HG03457 (cell line): ENCODE measurements around the gene ALKBH1.
"Not testable (repeated sequence)": the region's sequence is repeated elsewhere in the genome, so short reads cannot be mapped to it uniquely, and the experiment has no call there.

Experiments
- ATAC-seq: cut with Tn5 transposase; IDR thresholded peaks from one replicate; pipeline ENCODE4 v1.9.1; 2021; ENCODE audit warnings: moderate number of reproducible peaks; ENCODE audit not compliant: unreplicated experiment

Gene ALKBH1, protein sequence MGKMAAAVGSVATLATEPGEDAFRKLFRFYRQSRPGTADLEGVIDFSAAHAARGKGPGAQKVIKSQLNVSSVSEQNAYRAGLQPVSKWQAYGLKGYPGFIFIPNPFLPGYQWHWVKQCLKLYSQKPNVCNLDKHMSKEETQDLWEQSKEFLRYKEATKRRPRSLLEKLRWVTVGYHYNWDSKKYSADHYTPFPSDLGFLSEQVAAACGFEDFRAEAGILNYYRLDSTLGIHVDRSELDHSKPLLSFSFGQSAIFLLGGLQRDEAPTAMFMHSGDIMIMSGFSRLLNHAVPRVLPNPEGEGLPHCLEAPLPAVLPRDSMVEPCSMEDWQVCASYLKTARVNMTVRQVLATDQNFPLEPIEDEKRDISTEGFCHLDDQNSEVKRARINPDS

DNA sequence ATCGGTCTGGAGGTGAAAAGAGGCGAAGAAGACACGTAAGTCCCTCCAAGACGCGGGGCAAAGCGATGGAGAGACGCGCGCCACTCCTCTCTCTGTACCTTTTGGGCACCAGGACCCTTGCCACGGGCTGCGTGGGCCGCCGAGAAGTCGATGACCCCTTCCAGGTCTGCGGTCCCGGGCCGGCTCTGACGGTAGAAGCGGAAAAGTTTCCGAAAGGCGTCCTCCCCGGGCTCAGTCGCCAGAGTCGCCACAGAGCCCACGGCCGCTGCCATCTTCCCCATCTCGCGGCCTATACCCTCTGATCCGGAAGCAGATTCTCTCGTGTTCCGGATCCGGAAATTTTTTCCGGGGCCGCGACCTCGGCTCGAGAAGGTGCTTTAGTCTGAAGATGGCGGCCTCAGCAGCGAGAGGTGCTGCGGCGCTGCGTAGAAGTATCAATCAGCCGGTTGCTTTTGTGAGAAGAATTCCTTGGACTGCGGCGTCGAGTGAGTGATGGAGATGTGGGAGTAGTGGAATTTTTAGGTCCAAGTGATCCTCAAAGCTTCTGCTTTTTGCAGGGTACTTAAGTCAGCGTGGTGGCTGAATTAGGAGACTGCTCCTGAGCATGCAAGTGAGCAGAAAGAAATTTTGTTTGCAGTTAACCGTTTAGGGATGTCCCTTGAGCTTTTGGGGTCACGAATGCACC is at the start of gene ALKBH1, which contains the start of gene SLIRP:
ALKBH1 (minus strand) TSS at position 300 of the 685 bp plus-strand sequence; CDS start at position 281, 19 bp downstream.
SLIRP (plus strand) TSS at position 380 of the 685 bp plus-strand sequence; CDS start at position 389, 9 bp downstream.
- ATAC-seq, result peak; percentile 91

DNA sequence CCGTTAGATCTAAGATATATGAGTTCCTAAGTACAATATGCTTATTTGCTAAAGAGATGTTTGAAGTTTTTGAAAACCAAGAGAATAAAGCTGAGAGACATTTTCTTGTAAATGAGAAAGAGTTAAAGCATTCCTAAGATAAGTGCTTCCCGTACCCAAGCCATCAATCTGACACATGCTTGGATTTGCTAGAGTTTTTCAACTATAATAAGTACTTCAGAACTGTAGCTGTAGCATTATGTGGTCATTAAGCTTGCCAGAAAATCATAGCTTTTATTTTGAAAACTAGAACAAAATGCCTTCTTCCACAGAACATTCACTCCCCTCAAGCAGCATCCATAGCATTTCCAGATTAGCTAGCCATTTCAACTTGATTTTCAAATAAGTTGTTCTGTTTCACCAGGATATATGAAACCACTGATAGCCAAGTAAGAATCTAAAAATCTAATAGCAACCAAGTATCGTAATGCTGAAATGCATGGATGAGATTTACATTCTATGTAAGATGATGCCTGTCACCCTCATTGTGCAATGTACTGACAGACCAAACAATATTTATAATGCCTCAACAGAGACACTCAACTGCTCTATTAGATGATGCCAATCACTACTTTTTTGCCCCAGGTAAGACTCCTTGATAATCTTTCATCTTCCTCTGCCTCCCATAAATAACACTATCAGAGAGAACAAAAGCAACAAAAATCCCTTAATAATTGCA is 45.1 kb upstream of the ALKBH1 start:
- ATAC-seq, result no peak

DNA sequence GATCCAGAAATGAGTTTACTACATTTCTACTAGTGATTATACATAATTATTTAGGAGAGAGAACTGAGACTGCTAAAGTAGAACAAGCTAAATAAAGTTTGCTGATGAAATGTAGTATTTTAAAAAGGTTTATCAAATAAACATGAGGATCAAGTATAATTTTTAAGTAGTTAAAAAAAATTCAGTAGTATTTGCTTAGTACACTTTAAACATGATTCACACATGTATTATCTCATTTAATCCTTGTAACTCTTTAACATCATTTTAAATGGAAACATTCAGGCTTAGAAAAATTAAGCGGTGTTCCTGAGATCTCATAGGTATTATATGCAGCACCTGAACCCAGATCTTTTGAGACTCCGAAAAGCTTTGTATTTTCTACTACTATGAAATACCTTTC is 44.4 kb upstream of the ALKBH1 start:
- ATAC-seq, result no peak

DNA sequence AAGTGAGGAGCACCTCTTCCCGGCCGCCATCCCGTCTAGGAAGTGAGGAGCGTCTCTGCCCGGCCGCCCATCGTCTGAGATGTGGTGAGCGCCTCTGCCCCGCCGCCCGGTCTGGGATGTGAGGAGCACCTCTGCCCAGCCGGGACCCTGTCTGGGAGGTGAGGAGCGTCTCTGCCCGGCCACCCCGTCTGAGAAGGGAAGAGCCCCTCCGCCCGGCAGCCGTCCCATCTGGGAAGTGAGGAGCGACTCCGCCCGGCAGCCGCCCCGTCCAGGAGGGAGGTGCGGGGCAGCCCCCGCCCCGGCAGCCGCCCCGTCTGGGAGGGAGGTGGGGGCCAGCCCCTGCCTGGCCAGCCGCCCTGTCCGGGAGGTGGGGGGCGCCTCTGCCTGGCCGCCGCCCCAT is 39.6 kb upstream of the ALKBH1 start:
- ATAC-seq, result not testable (repeated sequence)

DNA sequence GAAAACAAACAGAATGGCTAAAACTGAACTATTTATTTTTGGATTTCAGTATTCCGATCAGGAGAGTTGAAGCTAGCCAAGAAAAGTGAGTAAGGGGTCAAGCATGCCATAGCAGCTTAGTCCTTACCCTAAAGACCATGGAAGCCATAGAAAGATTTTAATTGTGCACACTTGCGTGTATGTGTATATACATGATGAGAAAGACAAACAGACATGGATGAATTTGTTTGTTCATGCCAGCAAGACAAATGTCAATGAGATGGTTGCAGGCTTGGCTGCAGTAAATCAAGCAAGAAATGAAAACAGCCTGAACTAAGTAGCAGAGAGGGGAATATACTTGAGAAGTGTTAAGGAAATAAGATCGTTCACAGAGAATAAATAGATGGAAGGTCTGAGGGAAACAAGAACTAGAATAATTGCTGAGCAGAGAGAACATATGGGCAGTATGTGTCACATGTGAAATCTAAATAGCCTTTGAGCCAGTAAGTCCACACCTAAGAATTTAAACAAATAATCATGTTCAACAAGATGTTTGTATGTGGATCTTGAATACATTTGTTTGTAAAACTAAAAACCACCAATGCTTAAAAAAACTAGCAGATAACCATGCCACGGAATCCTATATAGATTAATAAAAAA is 38.4 kb upstream of the ALKBH1 start:
- no peak for ATAC-seq

DNA sequence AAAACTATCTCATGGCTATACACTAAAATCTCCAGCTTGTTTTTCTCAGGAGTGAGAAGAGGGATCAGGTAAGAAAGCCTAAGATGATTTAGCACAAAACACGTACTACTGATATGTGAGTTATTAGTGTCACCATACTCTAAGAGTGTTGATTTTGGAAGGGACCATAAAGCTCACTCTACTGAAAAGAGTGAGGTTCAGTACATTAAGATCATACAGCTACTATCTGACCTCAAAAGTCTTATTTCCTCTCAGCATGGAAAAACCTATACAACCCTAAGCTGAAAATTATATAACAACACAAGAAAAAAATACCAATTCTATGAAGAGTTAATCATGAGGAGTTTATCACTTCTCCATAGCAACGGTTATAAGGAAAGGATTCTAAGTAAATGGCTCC is 33.6 kb upstream of the ALKBH1 start:
- ATAC-seq, result no peak

DNA sequence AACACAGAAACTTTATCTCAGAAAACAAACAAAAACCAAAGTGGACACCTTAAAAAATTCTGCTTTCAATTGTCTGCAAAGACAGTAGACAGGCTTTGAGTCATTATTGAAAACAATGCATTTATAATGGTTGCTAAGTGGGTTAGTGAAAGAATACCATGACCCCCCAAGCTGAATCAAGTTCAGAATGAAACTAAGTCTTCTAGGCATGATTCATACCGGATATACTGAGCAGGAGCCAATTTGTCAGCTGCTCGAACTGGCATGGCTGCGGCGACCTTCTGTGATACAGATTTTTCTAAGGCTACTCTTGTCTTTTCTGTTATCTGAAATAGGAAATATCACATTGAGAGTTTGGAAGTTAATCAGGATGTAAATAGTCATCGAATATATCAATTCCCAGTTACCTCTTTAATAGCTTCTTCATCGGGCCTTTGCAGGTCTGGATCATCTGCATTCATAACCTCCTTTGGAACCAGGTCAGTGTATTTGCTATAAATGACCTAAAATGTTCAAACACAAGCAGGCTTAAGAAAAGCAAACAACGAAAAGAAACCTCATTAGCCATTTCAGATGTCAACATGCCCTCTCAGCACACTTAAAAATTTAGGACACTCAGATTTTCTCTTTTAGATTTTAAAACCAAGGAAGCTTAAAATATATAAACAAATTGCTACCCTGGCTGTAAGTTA is 30.9 kb upstream of the ALKBH1 start:
- no peak for ATAC-seq

DNA sequence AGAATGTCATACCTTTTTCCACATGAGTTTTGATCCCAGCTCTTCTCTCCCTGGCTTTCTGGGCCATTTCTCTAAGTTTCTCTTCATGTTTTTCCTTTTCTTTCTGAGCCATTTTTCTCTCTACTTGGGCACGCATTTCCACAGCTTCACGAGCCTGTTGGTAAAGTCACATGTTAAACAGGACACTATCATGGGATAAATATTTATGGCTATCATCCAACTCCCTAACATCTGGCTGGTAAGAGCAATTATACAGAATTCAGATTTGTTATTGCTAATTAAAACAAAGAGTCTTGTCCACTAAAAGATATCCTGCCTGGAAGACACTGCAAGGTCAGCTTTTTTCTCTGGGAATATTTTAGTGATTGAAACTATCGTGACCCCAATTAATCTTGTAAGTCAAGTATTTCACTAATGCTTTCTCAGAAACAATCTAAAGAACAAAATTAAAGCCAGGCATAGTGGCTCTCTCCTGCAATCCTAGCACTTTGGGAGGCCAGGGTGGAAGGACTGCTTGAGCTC is 23.2 kb upstream of the ALKBH1 start:
- ATAC-seq, result no peak

DNA sequence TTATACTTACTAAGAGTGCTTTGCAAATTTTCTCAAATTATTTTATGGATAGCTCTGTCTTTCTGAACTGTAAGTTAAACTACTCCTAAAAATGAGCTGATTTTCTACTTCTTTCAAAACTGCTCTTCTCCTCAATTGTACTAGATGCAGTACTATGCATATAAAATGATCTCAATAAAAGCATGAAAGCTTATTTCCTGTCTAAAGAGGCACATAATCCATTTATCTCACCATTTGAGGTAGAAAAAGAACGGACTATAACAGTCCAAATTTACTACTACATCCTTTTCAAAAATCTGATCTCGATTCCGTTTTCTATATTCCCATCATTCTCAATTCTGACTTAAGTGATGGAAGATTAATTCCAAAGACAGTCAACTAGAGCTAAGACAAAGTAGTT is 14.5 kb upstream of the ALKBH1 start:
- ATAC-seq, result no peak

DNA sequence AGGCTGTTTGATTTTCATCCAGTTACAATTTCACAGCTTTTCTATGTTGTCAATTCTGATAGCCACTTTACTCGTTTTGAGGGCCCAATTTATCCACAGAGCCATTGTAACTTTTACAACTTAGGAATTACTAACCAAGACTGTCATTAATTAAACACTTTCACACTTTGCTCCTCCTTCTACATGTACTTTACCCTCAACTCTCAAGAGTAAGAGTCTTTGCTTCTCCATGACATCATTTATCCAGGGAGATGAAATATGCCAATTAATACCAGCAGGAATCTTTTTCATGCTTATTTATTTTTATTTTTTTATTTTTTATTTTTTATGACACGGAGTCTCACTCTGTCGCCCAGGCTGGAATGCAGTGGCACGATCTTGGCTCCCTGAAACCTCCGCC is 13.6 kb upstream of the ALKBH1 start:
- ATAC-seq, result no peak

DNA sequence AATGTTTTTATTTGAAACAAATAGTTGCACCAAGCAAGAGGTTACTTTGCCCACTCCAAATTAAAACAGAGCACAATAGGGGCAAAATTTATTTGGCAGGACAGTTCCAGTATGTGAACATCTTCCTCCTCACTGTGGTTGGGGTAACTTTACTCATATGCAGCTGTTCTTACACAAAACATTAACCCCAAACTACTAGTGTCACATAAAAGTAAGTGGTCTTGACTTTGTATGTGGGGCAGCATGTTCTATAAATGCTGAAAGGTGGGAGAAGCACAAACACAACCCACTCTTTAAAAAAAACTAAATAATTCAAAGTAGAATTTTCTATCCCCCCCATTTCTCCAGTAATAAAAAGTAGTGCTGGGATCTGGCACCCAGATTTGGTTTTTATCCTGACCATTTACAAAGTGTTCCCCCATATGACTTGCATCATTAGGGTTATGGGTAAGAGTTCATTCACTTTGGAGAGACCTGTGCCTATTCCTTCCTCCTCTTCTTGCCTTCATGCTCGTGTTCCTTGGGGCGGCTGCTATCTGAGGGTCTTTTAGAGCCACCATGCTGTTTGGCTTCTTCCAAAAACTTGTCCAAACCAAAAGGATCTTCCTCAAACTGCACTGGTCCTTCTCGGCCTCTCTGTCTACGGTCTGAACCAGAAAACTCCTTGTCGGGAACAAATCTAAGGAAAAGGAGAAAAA is 9.9 kb upstream of the ALKBH1 start:
- no peak for ATAC-seq

DNA sequence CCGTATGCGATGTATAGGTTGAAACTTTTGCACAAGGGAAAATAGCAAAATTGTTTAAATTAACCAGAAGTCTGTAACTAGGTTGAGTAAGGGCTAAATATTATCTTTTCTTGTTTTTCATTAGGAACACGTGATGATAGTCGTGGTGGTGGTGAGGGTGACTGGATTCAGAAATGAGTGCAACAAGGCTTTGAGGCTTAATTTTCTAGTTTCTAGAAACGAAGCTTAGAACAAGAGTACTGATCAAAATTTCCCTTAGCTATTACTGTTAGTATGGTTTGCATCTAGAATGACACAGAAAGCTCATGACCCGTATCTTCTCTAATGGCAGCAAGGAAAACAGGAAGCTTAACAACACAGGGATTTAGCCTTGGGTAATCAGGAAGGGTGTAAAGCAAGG is 7.1 kb upstream of the ALKBH1 start:
- ATAC-seq, result no peak

DNA sequence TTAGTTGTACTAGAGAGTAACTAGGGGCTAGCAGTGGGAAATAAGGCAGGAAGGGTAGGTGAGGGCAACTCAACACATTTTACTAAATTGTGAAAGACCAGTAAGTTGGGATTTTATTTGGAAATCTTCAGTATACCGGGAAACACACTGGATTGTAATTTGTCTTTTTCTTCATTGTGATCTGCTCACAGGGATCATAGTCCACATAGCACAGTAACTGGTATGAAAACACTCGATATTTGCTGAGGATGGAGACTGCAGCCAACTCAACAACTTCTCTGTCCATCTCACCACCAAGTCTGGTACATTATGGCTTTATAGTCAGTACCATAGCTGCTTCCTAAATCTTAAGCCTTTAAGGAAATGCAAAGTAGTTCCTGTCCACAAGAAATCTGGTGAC is 2.5 kb upstream of the ALKBH1 start:
- no peak for ATAC-seq

DNA sequence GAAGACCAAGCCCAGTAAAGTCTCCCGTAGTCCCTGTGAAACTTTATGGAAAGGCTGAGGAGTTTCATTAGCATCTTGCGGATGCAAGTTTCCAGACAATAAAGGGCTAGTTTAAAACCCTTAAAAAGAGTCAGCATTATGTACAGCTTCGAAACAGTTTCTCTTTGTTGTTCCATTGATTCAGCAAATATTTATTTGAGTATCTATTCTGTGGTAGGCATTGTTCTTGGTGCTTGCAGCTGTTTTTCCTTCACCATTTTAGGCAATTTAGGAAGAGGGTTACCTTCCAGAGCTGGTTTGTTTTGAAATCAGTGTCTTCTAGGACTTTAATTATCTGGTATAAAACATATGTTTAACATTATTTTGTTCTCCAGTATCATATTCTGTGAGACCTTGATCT is 1.6 kb upstream of the ALKBH1 start:
- ATAC-seq, result no peak

DNA sequence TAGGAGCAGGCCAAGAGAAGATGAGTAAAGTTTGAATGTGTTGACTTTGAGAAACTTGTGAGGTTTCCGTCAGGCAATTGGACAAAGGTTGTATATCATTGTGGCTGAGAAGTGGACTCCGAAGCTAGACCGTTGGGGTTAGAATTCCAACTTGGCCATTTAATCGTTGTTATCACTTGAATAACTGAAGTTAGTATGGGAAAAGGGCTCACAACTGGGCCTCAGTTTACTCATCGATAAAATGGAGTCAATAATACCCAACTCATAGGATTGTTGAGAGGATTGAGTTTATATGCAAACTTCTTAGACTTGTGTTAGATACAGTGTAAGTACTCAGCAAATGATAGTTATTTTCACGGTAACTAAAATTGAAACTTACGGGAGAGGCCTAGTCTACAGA is 926 bp upstream of the ALKBH1 start:
- ATAC-seq, result no peak

DNA sequence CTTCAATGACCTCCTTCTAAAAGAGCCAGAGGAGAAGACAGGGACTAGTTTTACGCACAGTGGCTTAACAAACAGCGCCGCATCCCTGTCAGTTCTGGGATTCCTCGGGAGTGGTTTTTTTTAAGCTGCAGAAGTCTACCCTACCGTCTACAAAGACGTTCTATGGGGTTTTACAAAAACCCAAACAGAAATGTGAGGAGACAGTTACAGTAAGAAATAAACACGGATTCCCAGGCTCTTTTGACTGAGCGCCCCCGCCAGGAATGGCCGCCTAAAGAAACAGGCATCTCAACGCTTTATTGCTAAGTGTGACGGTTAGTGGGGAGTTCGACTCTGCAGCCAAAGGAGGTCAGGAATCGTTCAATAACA is 484 bp downstream of the ALKBH1 start:
- peak; percentile 11 for ATAC-seq

DNA sequence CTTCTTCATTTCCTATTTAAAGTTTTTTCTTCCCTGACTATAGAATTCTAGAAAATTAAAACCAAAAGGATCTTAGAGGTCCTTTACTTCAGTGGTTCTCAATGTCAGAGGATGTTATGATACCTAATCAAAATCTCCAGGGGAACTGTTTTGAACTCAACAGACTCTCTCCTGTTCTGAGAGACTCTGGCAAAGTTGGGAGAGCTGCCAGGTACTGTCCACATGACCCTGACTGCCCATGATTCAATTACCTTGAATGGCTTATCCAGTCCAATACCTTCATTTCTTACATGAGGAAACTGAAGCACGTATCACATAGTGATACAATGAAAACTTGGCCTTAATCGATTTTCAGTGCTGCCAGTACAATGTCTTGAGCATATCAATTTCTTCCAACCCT is 16.6 kb downstream of the ALKBH1 start:
- no peak for ATAC-seq

DNA sequence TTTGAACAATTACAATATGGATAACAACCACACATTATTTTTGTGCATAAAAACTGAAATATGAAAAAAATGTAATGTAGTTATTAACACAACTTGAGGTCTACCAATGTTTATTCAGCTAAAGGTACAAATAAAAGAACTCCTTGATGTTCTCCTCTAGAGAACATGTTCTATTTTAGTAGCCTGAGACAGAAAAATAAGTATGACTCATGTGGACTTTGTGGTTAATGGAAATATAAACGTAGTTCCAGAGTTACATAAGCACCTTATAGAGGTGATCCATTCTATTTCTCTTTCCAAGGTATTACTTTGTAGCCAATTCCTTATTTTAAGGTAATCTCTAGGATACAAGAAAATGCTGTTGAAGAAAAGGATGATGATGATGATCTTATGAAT is 25.7 kb downstream of the ALKBH1 start:
- ATAC-seq, result no peak

DNA sequence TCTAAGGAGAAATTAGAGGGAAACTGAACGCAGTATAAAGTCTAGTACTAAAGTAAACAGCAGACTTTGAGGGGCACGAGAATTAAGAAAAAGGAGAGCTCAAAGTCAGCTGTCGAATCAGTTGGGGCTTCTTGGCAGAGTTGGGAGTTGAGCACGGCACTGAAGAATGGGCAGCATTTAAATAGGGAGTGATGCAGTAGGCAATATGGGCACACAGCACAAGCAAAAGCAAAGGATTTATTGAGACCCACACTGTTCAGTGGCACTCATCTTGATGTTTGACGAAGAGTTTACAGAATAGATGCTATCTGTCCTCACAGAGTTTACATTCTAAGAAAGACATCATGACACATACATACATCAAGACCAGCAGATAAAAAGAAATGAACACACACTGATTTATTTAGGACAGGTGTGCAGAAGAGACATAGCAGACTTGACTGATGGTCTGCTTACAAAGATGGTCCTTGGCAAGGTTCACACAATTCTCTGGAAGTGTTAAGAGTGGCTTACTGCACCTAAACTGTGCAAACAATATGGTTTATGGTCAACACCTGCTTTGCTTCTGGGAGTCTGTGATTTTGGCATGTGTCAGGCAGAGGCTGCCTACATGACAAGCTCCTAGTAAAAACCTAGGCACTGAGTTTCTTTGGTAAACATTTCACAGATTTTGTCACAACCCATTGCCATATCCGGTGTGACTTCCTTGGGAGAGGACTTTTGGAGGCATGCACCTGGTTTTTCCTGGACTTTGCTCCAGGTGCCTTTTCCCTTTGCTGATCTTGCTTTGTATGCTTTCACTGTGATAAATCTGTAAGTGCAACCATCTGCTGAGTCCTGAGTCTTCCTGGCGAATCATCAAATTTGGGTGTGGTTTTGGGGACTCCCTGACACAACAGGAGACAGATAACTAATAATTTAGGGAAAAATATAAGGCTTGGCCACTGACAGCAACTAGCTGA is 26.3 kb downstream of the ALKBH1 start:
- ATAC-seq, result no peak
